HG02938 (cell line): ENCODE measurements around the gene SAMD4A.

Source experiments
- ATAC-seq: cut with Tn5 transposase; IDR thresholded peaks from one replicate; pipeline ENCODE4 v1.9.1; 2021; ENCODE audit warnings: mild to moderate bottlenecking, moderate library complexity; ENCODE audit not compliant: unreplicated experiment

SAMD4A gene

GRCh38 chr14:54653712-54654469, 87.0 kb downstream of the SAMD4A start:
- no peak for ATAC-seq

- ATAC-seq, result no peak
These were observed 87.7 kb downstream of the SAMD4A start for GRCh38 chr14:54654605-54655004.

GRCh38 chr14:54658836-54659235, 91.9 kb downstream of the SAMD4A start:
- ATAC-seq, result no peak

GRCh38 chr14:54659365-54659764, 92.4 kb downstream of the SAMD4A start:
- no peak for ATAC-seq

- no peak for ATAC-seq
These were observed 93.7 kb downstream of the SAMD4A start for GRCh38 chr14:54660604-54661111.

GRCh38 chr14:54662491-54663133, 95.7 kb downstream of the SAMD4A start:
- no peak for ATAC-seq

- no peak for ATAC-seq
These were observed 98.0 kb downstream of the SAMD4A start for GRCh38 chr14:54664961-54665360.

GRCh38 chr14:54665946-54666345, 99.0 kb downstream of the SAMD4A start:
- ATAC-seq, result no peak

- ATAC-seq, result no peak
These were observed 100.3 kb downstream of the SAMD4A start for GRCh38 chr14:54667026-54667744.

- no peak for ATAC-seq
These were observed 100.8 kb downstream of the SAMD4A start for GRCh38 chr14:54667764-54668163.

- no peak for ATAC-seq
These were observed 103.0 kb downstream of the SAMD4A start for GRCh38 chr14:54669721-54670561.

- ATAC-seq, result no peak
These were observed 104.6 kb downstream of the SAMD4A start for GRCh38 chr14:54671537-54671936.

- ATAC-seq, result no peak
These were observed 105.3 kb downstream of the SAMD4A start for GRCh38 chr14:54672181-54672580.

- no peak for ATAC-seq
These were observed 105.8 kb downstream of the SAMD4A start for GRCh38 chr14:54672688-54673087.

- no peak for ATAC-seq
These were observed 106.5 kb downstream of the SAMD4A start for GRCh38 chr14:54673193-54674045.

GRCh38 chr14:54674046-54674741, 107.3 kb downstream of the SAMD4A start:
- ATAC-seq, result no peak

GRCh38 chr14:54675236-54676128, 108.6 kb downstream of the SAMD4A start:
- ATAC-seq, result no peak
